Gastrocnemius medialis (tissue), 4 donors: Measurements from ENCODE around the gene RTEL1.

ENCODE experiments used
- POLR2A ChIP-seq, 2 donors: fragments of 450-650 bp; IDR thresholded peaks; one replicate each; pipeline ENCODE4 v1.6.1; 2017; ENCODE audit warnings: antibody characterized with exemption in 2 of 2, mild to moderate bottlenecking in 2 of 2, moderate library complexity in 2 of 2
- TF ChIP-seq, protein P1 (sequence below), 5 experiments: fragments of 450-650 bp in 3 of 5; fragments of 200-600 bp in 2 of 5; sonication (generic) in 2 of 5; IDR thresholded peaks in 4 of 5; conservative IDR thresholded peaks in 1 of 5; 1 replicate in 4 of 5; 2 replicates in 1 of 5; pipeline ENCODE4 v1.5.1; 2016 to 2019; ENCODE audit warnings: antibody characterized with exemption in 5 of 5, mild to moderate bottlenecking in 3 of 5, moderate library complexity in 3 of 5

DNA sequence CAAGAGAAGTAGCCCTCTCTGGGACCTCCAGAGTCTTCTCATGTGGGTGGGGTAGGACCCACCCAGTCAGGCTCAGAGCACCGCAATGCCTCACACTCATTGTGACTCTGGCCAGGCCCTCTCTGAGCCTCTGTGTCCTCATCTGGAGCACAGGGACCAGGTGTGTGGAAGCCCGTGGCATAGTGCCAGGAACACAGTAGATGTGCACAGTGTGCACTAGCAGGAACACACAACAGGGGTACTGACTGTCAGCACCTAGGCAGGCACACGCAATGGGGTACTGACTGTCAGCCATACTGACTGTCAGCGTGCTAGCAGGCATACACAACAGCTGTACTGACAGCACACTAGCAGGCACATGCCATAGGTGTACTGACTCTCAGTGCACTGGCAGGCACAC is 2.9 kb upstream of the RTEL1 start:
- TF ChIP-seq, protein P1, sequence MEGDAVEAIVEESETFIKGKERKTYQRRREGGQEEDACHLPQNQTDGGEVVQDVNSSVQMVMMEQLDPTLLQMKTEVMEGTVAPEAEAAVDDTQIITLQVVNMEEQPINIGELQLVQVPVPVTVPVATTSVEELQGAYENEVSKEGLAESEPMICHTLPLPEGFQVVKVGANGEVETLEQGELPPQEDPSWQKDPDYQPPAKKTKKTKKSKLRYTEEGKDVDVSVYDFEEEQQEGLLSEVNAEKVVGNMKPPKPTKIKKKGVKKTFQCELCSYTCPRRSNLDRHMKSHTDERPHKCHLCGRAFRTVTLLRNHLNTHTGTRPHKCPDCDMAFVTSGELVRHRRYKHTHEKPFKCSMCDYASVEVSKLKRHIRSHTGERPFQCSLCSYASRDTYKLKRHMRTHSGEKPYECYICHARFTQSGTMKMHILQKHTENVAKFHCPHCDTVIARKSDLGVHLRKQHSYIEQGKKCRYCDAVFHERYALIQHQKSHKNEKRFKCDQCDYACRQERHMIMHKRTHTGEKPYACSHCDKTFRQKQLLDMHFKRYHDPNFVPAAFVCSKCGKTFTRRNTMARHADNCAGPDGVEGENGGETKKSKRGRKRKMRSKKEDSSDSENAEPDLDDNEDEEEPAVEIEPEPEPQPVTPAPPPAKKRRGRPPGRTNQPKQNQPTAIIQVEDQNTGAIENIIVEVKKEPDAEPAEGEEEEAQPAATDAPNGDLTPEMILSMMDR (IDR thresholded peaks at IDR 0.05 in 4 of 5, conservative IDR thresholded peaks at IDR 0.05 in 1 of 5) = no peak
- TF ChIP-seq POLR2A (IDR thresholded peaks at IDR 0.05) = no peak
